DOHH2 (cell line): Measurements from ENCODE around the gene NUP50.

Source experiments
- CTCF ChIP-seq: fragments of 200-600 bp; sonication (generic); IDR thresholded peaks from one replicate; pipeline ENCODE4 v1.5.1; 2014; ENCODE audit warnings: antibody characterized with exemption, mild to moderate bottlenecking, low read depth, low read length; ENCODE audit not compliant: poor library complexity, severe bottlenecking
- EZH2phosphoT487 ChIP-seq: fragments of 200-600 bp; sonication (generic); IDR thresholded peaks from 2 replicates; pipeline ENCODE4 v1.6.1; 2017; ENCODE audit warnings: borderline replicate concordance, mild to moderate bottlenecking, antibody characterized with exemption, low read length, moderate library complexity, mixed read lengths

- TF ChIP-seq CTCF (no peak), EZH2phosphoT487 (no peak)
These were observed 62.9 kb downstream of the NUP50 start for GRCh38 chr22:45226503-45227186.
